ENCODE results near the gene OR2V1.
"Not testable (repeated sequence)": the region's sequence is repeated elsewhere in the genome, so short reads cannot be mapped to it uniquely, and the experiment has no call there.

- not testable (repeated sequence) for TF ChIP-seq CTCF, POLR2A (IDR thresholded peaks at IDR 0.05)
These were observed 46.6 kb upstream of the OR2V1 start for GRCh38 chr5:181177559-181177958.
